ENCODE measurements around the gene KLHDC8A. TPM values are rescaled to one million over a fixed set of nuclear protein-coding genes. Genes with fewer than 3 reads are reported as not detected.

KLHDC8A gene
- total RNA-seq, 4 donors from 2014 or later = 0.88 to 14.1 (median 7.5) TPM; not detected in 1

- no peak for TF ChIP-seq POLR2A (IDR thresholded peaks at IDR 0.05)
- no peak for TF ChIP-seq CTCF (IDR thresholded peaks at IDR 0.05)
- intact Hi-C loops (cut with DNase I; ENCODE audit: low total_unique reads) = loop anchor here (10.0 kb wide), 1 partner anchor 145 kb away; no protein-coding TSS in a partner anchor
- no peak overlapping the region for H3K27ac ChIP-seq
These were observed 17.0 kb downstream of the KLHDC8A start for GRCh38 chr1:205339717-205340116.

GRCh38 chr1:205339197-205339702, 17.5 kb downstream of the KLHDC8A start:
- H3K4me1 ChIP-seq = peaks cover 0 to 10% of the 10 kb centered on the region in 2 donors
- no peaks in the 10 kb centered on the region for H3K36me3 ChIP-seq
- intact Hi-C loops (cut with DNase I; ENCODE audit: low total_unique reads) = no loop called here
- DNase-seq = no peak
- peaks cover 0 to 12% of the 10 kb centered on the region in 2 donors for H3K27me3 ChIP-seq
- TF ChIP-seq POLR2A (IDR thresholded peaks at IDR 0.05) = no peak
- TF ChIP-seq CTCF (IDR thresholded peaks at IDR 0.05) = no peak
- H3K27ac ChIP-seq = no peak overlapping the region
- H3K9me3 ChIP-seq = no peaks in the 10 kb centered on the region
- H3K4me3 ChIP-seq = no peak overlapping the region

More at GRCh38 chr1:205339717-205340116, 17.0 kb downstream of the KLHDC8A start:
- no peak for DNase-seq
- no peak overlapping the region for H3K4me3 ChIP-seq
- no peaks in the 10 kb centered on the region for H3K36me3 ChIP-seq
- peaks cover 0 to 12% of the 10 kb centered on the region in 2 donors for H3K27me3 ChIP-seq
- H3K4me1 ChIP-seq = peaks cover 0 to 12% of the 10 kb centered on the region in 2 donors
- no peaks in the 10 kb centered on the region for H3K9me3 ChIP-seq

- H3K27me3 ChIP-seq = no peaks in the 10 kb centered on the region
- no peak for DNase-seq
- no peaks in the 10 kb centered on the region for H3K36me3 ChIP-seq
- H3K9me3 ChIP-seq = no peaks in the 10 kb centered on the region
- H3K27ac ChIP-seq = no peak overlapping the region
- TF ChIP-seq POLR2A (IDR thresholded peaks at IDR 0.05) (no peak), CTCF (IDR thresholded peaks at IDR 0.05) (no peak)
- no peaks in the 10 kb centered on the region for H3K4me1 ChIP-seq
- intact Hi-C loops (cut with DNase I; ENCODE audit: low total_unique reads) = no loop called here
- no peak overlapping the region for H3K4me3 ChIP-seq
These were observed 18.7 kb downstream of the KLHDC8A start for GRCh38 chr1:205338011-205338410.

- TF ChIP-seq POLR2A (IDR thresholded peaks at IDR 0.05) = no peak
- TF ChIP-seq CTCF (IDR thresholded peaks at IDR 0.05) = no peak
- intact Hi-C loops (cut with DNase I; ENCODE audit: low total_unique reads) = no loop called here
- no peaks in the 10 kb centered on the region for H3K9me3 ChIP-seq
- DNase-seq = no peak
- no peaks in the 10 kb centered on the region for H3K27me3 ChIP-seq
- no peak overlapping the region for H3K4me3 ChIP-seq
- no peak overlapping the region for H3K27ac ChIP-seq
- no peaks in the 10 kb centered on the region for H3K36me3 ChIP-seq
- no peaks in the 10 kb centered on the region for H3K4me1 ChIP-seq
These were observed 19.2 kb downstream of the KLHDC8A start for GRCh38 chr1:205337481-205337880.

- Histone ChIP-seq H3K4me3 (no peak overlapping the region), H3K9me3 (no peaks in the 10 kb centered on the region), H3K27me3 (no peaks in the 10 kb centered on the region), H3K36me3 (no peaks in the 10 kb centered on the region), H3K4me1 (no peaks in the 10 kb centered on the region), H3K27ac (no peak overlapping the region)
- DNase-seq = peak; percentile 57 to 68
- no peak for TF ChIP-seq POLR2A (IDR thresholded peaks at IDR 0.05)
- TF ChIP-seq CTCF (IDR thresholded peaks at IDR 0.05) = peak; percentile 84 to 88 (median 86)
- intact Hi-C loops (cut with DNase I; ENCODE audit: low total_unique reads) = no loop called here
These were observed 21.0 kb downstream of the KLHDC8A start for GRCh38 chr1:205335692-205336091.
